ENCODE measurements around the gene ATL3.

Gene ATL3

DNA sequence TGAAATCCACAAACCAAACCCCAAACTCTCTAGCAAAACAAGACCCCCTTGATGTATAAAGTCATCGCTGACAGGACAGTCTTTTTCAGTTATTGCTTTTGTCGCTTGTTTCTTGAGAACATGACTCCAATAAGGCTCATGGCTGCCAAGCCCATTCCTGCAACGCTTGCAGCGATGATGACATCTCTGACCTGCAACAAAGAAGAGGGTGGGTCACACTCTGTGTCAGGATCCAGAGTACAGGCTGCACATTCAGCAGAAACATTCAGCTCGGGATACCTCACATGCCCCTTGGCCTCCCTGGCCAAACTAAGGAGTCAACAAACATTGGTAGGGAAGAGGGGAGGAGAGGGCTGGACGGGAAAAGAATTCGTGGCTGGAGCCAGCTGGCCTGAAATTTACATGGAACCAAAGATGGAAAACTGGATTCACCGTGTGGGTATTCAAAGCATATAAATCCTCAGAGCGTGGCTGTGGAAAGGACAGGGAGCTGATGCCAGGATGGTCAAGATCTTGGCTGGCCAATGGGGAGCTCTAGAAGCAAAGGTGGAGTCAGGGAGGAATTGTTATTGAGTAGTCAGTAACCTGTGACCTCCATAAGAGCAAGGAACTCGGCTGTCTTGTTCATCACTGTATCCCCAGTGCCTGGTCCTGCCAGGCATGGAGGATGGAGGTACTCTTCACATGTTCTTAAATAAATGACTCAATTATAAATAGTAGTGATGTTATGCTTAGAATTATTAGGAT is 96.1 kb downstream of the ATL3 start:
- TF ChIP-seq, protein P1, sequence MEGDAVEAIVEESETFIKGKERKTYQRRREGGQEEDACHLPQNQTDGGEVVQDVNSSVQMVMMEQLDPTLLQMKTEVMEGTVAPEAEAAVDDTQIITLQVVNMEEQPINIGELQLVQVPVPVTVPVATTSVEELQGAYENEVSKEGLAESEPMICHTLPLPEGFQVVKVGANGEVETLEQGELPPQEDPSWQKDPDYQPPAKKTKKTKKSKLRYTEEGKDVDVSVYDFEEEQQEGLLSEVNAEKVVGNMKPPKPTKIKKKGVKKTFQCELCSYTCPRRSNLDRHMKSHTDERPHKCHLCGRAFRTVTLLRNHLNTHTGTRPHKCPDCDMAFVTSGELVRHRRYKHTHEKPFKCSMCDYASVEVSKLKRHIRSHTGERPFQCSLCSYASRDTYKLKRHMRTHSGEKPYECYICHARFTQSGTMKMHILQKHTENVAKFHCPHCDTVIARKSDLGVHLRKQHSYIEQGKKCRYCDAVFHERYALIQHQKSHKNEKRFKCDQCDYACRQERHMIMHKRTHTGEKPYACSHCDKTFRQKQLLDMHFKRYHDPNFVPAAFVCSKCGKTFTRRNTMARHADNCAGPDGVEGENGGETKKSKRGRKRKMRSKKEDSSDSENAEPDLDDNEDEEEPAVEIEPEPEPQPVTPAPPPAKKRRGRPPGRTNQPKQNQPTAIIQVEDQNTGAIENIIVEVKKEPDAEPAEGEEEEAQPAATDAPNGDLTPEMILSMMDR (IDR thresholded peaks at IDR 0.05; ENCODE audit: low read depth, low read length), result no peak
- Histone ChIP-seq H3K9me3 (no peaks in the 10 kb centered on the region), H3K36me3 (no peaks in the 10 kb centered on the region), H3K4me1 (no peaks in the 10 kb centered on the region), H3K27me3 (no peaks in the 10 kb centered on the region), H3K4me3 (ENCODE audit: low read depth, low read length) (no peak overlapping the region)
- DNase-seq, result no peak
